ENCODE measurements around the gene GRIN3B. TPM values are rescaled to one million over a fixed set of nuclear protein-coding genes. Genes with fewer than 3 reads are reported as not detected.

GRIN3B gene
- total and polyA plus RNA-seq, 8 donors, result 0.03 TPM; not detected in 7

- Histone ChIP-seq H3K4me3 (no peak overlapping the region), H3K27me3 (peaks cover 12 to 54% (median 40%) of the 10 kb centered on the region in 3 donors), H3K27ac (no peak overlapping the region), H3K36me3 (peaks cover 0 to 13% (median 9%) of the 10 kb centered on the region in 4 donors), H3K9me3 (no peaks in the 10 kb centered on the region), H3K4me1 (peaks cover 9 to 21% (median 19%) of the 10 kb centered on the region in 4 donors)
- DNase-seq, result no peak
- TF ChIP-seq CTCF (IDR thresholded peaks at IDR 0.05), result no peak
- TF ChIP-seq EP300 (IDR thresholded peaks at IDR 0.05), result no peak
- TF ChIP-seq POLR2AphosphoS5 (IDR thresholded peaks at IDR 0.05), result no peak
- no peak for TF ChIP-seq POLR2A (IDR thresholded peaks at IDR 0.05)
- 64 to 74% (median 70%) methylated on average over 12 to 32 of the region's 32 CpGs for WGBS, 5 donors
- intact Hi-C loops (cut with DNase I; ENCODE audit: low total_unique reads), result no loop called here
Observed at GRCh38 chr19:1004204-1004802, 4.1 kb downstream of the GRIN3B start.

GRCh38 chr19:1004803-1005664 is 4.8 kb downstream of the GRIN3B start:
- intact Hi-C loops (cut with DNase I; ENCODE audit: low total_unique reads), result no loop called here
- H3K4me3 ChIP-seq, result no peak overlapping the region
- DNase-seq, result no peak
- no peaks in the 10 kb centered on the region for H3K9me3 ChIP-seq
- 86 to 91% (median 89%) methylated on average over 61 to 70 of the region's 70 CpGs for WGBS, 5 donors
- H3K4me1 ChIP-seq, result peaks cover 8 to 24% (median 20%) of the 10 kb centered on the region in 4 donors
- peaks cover 8 to 47% (median 33%) of the 10 kb centered on the region in 3 donors for H3K27me3 ChIP-seq
- TF ChIP-seq POLR2A (IDR thresholded peaks at IDR 0.05) (no peak), POLR2AphosphoS5 (IDR thresholded peaks at IDR 0.05) (no peak), CTCF (IDR thresholded peaks at IDR 0.05) (no peak), EP300 (IDR thresholded peaks at IDR 0.05) (no peak)
- H3K36me3 ChIP-seq, result peaks cover 5 to 20% (median 16%) of the 10 kb centered on the region in 4 donors
- H3K27ac ChIP-seq, result no peak overlapping the region

- Histone ChIP-seq H3K36me3 (peaks cover 23 to 39% (median 34%) of the 10 kb centered on the region in 4 donors), H3K27me3 (peaks cover 0 to 29% (median 16%) of the 10 kb centered on the region in 3 donors), H3K27ac (no peak overlapping the region), H3K4me3 (no peak overlapping the region), H3K9me3 (no peaks in the 10 kb centered on the region), H3K4me1 (peaks cover 0 to 8% (median 4%) of the 10 kb centered on the region in 4 donors)
- TF ChIP-seq EP300 (IDR thresholded peaks at IDR 0.05), result no peak
- intact Hi-C loops (cut with DNase I; ENCODE audit: low total_unique reads), result no loop called here
- WGBS, 5 donors, result 63 to 80% (median 68%) methylated on average over 20 to 27 of the region's 27 CpGs
- no peak for DNase-seq
Observed at GRCh38 chr19:1006711-1007398, 6.6 kb downstream of the GRIN3B start.

GRCh38 chr19:1007399-1008251 is 7.4 kb downstream of the GRIN3B start:
- no peak for DNase-seq
- no peak overlapping the region for H3K27ac ChIP-seq
- TF ChIP-seq POLR2AphosphoS5 (IDR thresholded peaks at IDR 0.05) (no peak), EP300 (IDR thresholded peaks at IDR 0.05) (no peak), POLR2A (IDR thresholded peaks at IDR 0.05) (no peak), CTCF (IDR thresholded peaks at IDR 0.05) (no peak)
- H3K4me1 ChIP-seq, result peaks cover 0 to 7% (median 3%) of the 10 kb centered on the region in 4 donors
- H3K27me3 ChIP-seq, result peaks cover 0 to 21% (median 10%) of the 10 kb centered on the region in 3 donors
- no peak overlapping the region for H3K4me3 ChIP-seq
- intact Hi-C loops (cut with DNase I; ENCODE audit: low total_unique reads), result no loop called here
- peaks cover 31 to 46% (median 42%) of the 10 kb centered on the region in 4 donors for H3K36me3 ChIP-seq
- no peaks in the 10 kb centered on the region for H3K9me3 ChIP-seq
- 91 to 94% (median 93%) methylated on average over 20 to 73 of the region's 73 CpGs for WGBS, 5 donors
